Measurements from ENCODE around the gene WDFY1.

DNA sequence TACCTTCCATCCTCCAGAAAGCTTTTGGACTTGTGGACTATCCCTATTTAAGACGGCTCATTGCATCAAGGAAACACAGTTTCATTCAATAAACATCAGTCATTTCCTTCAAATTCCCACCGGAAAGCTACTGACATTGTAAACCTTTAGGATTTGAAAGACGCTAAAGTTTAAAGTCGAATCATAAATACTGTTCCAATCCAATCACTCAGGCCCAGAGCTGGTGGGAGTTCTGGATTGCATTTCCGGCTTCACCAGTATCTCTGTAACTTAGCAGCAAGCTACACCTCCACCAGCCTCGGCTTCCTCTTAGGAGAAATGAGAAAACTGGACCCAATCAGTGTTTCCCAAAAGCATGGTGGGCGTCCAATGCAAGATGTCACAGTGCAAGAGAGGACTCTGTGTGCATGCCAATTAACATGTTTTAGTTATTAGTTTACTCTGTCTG lies 1.6 kb downstream of the WDFY1 start:
- no peak for TF ChIP-seq POLR2A (IDR thresholded peaks at IDR 0.05)
- TF ChIP-seq, protein P1, sequence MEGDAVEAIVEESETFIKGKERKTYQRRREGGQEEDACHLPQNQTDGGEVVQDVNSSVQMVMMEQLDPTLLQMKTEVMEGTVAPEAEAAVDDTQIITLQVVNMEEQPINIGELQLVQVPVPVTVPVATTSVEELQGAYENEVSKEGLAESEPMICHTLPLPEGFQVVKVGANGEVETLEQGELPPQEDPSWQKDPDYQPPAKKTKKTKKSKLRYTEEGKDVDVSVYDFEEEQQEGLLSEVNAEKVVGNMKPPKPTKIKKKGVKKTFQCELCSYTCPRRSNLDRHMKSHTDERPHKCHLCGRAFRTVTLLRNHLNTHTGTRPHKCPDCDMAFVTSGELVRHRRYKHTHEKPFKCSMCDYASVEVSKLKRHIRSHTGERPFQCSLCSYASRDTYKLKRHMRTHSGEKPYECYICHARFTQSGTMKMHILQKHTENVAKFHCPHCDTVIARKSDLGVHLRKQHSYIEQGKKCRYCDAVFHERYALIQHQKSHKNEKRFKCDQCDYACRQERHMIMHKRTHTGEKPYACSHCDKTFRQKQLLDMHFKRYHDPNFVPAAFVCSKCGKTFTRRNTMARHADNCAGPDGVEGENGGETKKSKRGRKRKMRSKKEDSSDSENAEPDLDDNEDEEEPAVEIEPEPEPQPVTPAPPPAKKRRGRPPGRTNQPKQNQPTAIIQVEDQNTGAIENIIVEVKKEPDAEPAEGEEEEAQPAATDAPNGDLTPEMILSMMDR (IDR thresholded peaks at IDR 0.05 in 4 of 5, conservative IDR thresholded peaks at IDR 0.05 in 1 of 5) = no peak
